ENCODE measurements around the gene SULT1A2. TPM values are rescaled to one million over a fixed set of nuclear protein-coding genes. Genes with fewer than 3 reads are reported as not detected.
"Not testable (repeated sequence)": the region's sequence is repeated elsewhere in the genome, so short reads cannot be mapped to it uniquely, and the experiment has no call there.

Gene SULT1A2
- total RNA-seq, 1 donor = not detected

- TF ChIP-seq CTCF (IDR thresholded peaks at IDR 0.05; ENCODE audit: insufficient read depth, low read depth, low read length) = no peak
- DNase-seq (ENCODE audit: low read depth) = no peak
- peak overlapping the region; percentile 59 for H3K4me3 ChIP-seq (ENCODE audit: low read depth, low read length)
These were observed 42.0 kb downstream of the SULT1A2 start for GRCh38 chr16:28554634-28555423.

GRCh38 chr16:28553776-28554633, 42.8 kb downstream of the SULT1A2 start, which contains the start of gene SGF29:
Gene SGF29 (plus strand): TSS chr16:28553920. CDS start chr16:28581070, 27,150 bp downstream.
- peak within 1 kb of the TSS; percentile 87 for H3K4me3 ChIP-seq (ENCODE audit: low read depth, low read length)
- peak; percentile 18 for TF ChIP-seq CTCF (IDR thresholded peaks at IDR 0.05; ENCODE audit: insufficient read depth, low read depth, low read length)
- peak; percentile 94 for DNase-seq (ENCODE audit: low read depth)

- DNase-seq (ENCODE audit: low read depth) = peak; percentile 54
- TF ChIP-seq CTCF (IDR thresholded peaks at IDR 0.05; ENCODE audit: insufficient read depth, low read depth, low read length) = peak; percentile 58
- H3K4me3 ChIP-seq (ENCODE audit: low read depth, low read length) = no peak overlapping the region
These were observed 47.5 kb downstream of the SULT1A2 start for GRCh38 chr16:28549301-28549899.

- no peak for TF ChIP-seq CTCF (IDR thresholded peaks at IDR 0.05; ENCODE audit: insufficient read depth, low read depth, low read length)
- no peak for DNase-seq (ENCODE audit: low read depth)
- H3K4me3 ChIP-seq (ENCODE audit: low read depth, low read length) = no peak overlapping the region
These were observed 48.5 kb downstream of the SULT1A2 start for GRCh38 chr16:28548306-28548802.

GRCh38 chr16:28546626-28547025, 50.2 kb downstream of the SULT1A2 start:
- no peak for TF ChIP-seq CTCF (IDR thresholded peaks at IDR 0.05; ENCODE audit: insufficient read depth, low read depth, low read length)
- H3K4me3 ChIP-seq (ENCODE audit: low read depth, low read length) = no peak overlapping the region
- DNase-seq (ENCODE audit: low read depth) = no peak

GRCh38 chr16:28545964-28546363, 50.9 kb downstream of the SULT1A2 start:
- not testable (repeated sequence) for H3K4me3 ChIP-seq (ENCODE audit: low read depth, low read length); DNase-seq (ENCODE audit: low read depth)
